Peyer's patch (tissue), 4 donors: Measurements from ENCODE around the gene FNIP1.

ENCODE experiments used
- POLR2A ChIP-seq, 2 donors: fragments of 450-650 bp; IDR thresholded peaks; one replicate each; pipeline ENCODE4 v1.5.1; 2017; ENCODE audit warnings: antibody characterized with exemption in 2 of 2, mild to moderate bottlenecking in 2 of 2, moderate library complexity in 2 of 2
- TF ChIP-seq, protein P1 (sequence below), 6 experiments: fragments of 450-650 bp in 4 of 6; fragments of 200-600 bp in 2 of 6; sonication (generic) in 1 of 6; IDR thresholded peaks; one replicate each; pipeline ENCODE4 v1.5.1; 2017 to 2019; ENCODE audit warnings: antibody characterized with exemption in 6 of 6, mild to moderate bottlenecking in 3 of 6, moderate library complexity in 1 of 6

DNA sequence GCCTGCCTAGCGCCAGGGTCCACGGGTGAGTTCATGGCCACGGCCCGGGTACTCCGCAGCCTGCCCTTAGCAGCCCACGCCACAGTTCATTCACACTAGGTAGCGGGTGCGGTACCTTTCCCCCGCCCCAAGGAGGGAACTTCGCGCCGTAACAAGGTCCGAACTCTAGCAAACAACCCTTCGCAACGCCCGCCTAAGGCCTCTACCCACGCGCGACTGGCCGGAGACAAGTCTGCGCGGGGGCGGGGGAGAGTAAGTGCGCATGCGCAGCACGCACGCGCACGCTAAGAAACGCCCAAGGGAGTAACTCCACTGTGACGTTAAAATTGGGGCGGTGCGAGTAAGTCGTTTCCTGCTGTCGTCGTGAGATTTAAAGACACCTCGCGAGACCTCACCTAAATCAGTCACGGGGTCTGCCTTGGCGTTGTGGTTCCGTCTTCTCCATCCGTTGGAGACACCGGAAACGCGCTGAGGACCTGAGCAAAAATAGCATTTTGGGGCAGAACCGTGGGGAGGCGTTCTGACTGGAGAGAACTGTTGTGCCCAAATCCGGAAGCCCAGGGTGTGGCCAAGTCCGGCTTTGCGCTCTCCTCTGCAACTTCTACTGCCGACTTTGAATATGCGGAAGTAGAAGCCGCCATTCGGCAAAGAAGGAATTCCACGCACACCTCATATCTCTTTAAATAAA is 161.7 kb downstream of the FNIP1 start, which contains the start of gene RAPGEF6:
- TF ChIP-seq, protein P1, sequence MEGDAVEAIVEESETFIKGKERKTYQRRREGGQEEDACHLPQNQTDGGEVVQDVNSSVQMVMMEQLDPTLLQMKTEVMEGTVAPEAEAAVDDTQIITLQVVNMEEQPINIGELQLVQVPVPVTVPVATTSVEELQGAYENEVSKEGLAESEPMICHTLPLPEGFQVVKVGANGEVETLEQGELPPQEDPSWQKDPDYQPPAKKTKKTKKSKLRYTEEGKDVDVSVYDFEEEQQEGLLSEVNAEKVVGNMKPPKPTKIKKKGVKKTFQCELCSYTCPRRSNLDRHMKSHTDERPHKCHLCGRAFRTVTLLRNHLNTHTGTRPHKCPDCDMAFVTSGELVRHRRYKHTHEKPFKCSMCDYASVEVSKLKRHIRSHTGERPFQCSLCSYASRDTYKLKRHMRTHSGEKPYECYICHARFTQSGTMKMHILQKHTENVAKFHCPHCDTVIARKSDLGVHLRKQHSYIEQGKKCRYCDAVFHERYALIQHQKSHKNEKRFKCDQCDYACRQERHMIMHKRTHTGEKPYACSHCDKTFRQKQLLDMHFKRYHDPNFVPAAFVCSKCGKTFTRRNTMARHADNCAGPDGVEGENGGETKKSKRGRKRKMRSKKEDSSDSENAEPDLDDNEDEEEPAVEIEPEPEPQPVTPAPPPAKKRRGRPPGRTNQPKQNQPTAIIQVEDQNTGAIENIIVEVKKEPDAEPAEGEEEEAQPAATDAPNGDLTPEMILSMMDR (IDR thresholded peaks at IDR 0.05): peak in 3 of 6 experiments; percentile 41 to 50 (median 42)
- peak; percentile 61 to 84 for TF ChIP-seq POLR2A (IDR thresholded peaks at IDR 0.05)
